Measurements from ENCODE around the gene SESN3.

DNA sequence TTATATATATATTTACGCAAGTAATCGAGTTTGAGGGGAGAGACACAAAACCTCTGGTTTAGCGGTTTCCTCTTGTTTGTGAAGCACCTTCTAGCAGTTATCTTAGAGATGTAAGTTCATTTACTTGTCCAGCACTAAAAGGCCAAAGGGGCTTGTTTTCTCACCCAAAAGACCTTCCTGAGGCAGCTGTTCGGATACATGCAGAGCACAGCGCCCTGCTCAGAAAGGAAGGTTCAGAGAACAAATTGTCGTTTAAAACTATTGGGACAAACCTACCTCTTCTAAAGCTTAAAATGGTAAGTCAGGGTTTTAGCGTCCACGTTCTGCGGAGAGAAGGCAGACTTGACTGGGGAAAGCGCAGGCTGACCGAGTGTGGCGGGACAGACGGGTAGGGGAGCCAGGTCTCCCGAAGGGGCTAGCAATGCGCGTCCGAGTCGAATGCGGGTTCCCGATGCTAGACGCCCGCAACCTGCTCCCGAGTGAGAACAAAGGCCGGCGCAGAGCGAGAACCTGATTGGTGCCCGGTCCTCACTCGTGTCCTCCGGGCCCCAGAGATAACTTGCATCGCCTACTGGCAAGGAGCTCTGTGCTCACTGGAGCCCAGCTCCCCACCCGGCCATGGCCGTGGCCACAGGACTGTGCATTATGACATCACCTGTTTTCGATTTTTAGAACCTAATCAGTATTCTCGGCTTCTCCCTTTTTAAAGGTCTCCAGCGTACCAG is 1.0 kb upstream of the SESN3 start:
- TF ChIP-seq, protein P1, sequence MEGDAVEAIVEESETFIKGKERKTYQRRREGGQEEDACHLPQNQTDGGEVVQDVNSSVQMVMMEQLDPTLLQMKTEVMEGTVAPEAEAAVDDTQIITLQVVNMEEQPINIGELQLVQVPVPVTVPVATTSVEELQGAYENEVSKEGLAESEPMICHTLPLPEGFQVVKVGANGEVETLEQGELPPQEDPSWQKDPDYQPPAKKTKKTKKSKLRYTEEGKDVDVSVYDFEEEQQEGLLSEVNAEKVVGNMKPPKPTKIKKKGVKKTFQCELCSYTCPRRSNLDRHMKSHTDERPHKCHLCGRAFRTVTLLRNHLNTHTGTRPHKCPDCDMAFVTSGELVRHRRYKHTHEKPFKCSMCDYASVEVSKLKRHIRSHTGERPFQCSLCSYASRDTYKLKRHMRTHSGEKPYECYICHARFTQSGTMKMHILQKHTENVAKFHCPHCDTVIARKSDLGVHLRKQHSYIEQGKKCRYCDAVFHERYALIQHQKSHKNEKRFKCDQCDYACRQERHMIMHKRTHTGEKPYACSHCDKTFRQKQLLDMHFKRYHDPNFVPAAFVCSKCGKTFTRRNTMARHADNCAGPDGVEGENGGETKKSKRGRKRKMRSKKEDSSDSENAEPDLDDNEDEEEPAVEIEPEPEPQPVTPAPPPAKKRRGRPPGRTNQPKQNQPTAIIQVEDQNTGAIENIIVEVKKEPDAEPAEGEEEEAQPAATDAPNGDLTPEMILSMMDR (IDR thresholded peaks at IDR 0.05; ENCODE audit: borderline replicate concordance, extremely low read depth, low read length, poor library complexity, severe bottlenecking) = no peak
- TF ChIP-seq EZH2 (IDR thresholded peaks at IDR 0.05; ENCODE audit: borderline replicate concordance, low read depth, low read length, severe bottlenecking) = peak; percentile 65
